DND-41 (cell line): ENCODE measurements around the gene TSC22D4.
"Not testable (repeated sequence)": the region's sequence is repeated elsewhere in the genome, so short reads cannot be mapped to it uniquely, and the experiment has no call there.

Experiments used
- ATAC-seq: fragments of 200-7000 bp; cut with Tn5 transposase; 3 replicates; pipeline ENCODE4 v1.9.1; 2021; ENCODE audit warnings: low read depth; ENCODE audit not compliant: insufficient read depth
- DNase-seq: peaks from one replicate; pipeline ENCODE4 v3.0.0-alpha.2; 2020
- H2AFZ ChIP-seq: 2 replicates; pipeline ENCODE4 v1.6.0; 2012; ENCODE audit warnings: low read depth, low read length
- H3K27ac ChIP-seq: 2 replicates; pipeline ENCODE4 v1.5.1; 2012; ENCODE audit warnings: low read length, inconsistent platforms
- H3K27me3 ChIP-seq: fragments of 200-600 bp; sonication (generic); 2 replicates; pipeline ENCODE4 v1.6.0; 2012; ENCODE audit warnings: low read length, mild to moderate bottlenecking, inconsistent platforms; ENCODE audit not compliant: insufficient read depth, poor library complexity
- H3K36me3 ChIP-seq: 2 replicates; pipeline ENCODE4 v1.5.1; 2012; ENCODE audit warnings: low read length, inconsistent platforms; ENCODE audit not compliant: insufficient read depth
- H3K4me1 ChIP-seq: 2 replicates; pipeline ENCODE4 v1.5.1; 2012; ENCODE audit warnings: mild to moderate bottlenecking, low read length; ENCODE audit not compliant: insufficient read depth
- H3K4me2 ChIP-seq: 2 replicates; pipeline ENCODE4 v1.6.0; 2012; ENCODE audit warnings: mild to moderate bottlenecking, moderate library complexity, low read length, inconsistent platforms; ENCODE audit not compliant: insufficient read depth
- H3K4me3 ChIP-seq, 2 experiments: fragments of 200-600 bp in 1 of 2; shearing (Covaris generic) in 1 of 2; 2 replicates each; pipeline ENCODE4 v1.5.1; 2012 to 2016; ENCODE audit warnings: inconsistent platforms in 2 of 2, low read length in 2 of 2, mild to moderate bottlenecking in 2 of 2, low read depth in 1 of 2, moderate library complexity in 1 of 2
- H3K79me2 ChIP-seq: 2 replicates; pipeline ENCODE4 v1.6.0; 2012; ENCODE audit warnings: low read length, inconsistent platforms; ENCODE audit not compliant: insufficient read depth
- H3K9ac ChIP-seq: 2 replicates; pipeline ENCODE4 v1.6.0; 2012; ENCODE audit warnings: low read depth, mild to moderate bottlenecking, inconsistent platforms, low read length, moderate library complexity
- H3K9me3 ChIP-seq: 2 replicates; pipeline ENCODE4 v1.5.1; 2012; ENCODE audit warnings: low read length, moderate library complexity, mild to moderate bottlenecking, inconsistent platforms; ENCODE audit not compliant: insufficient read depth, severe bottlenecking
- H4K20me1 ChIP-seq: 2 replicates; pipeline ENCODE4 v1.6.0; 2012; ENCODE audit warnings: low read length; ENCODE audit not compliant: insufficient read depth
- EZH2 ChIP-seq: IDR thresholded peaks from 3 replicates; pipeline ENCODE4 v1.6.1; 2012; ENCODE audit warnings: borderline replicate concordance, low read depth, mild to moderate bottlenecking, moderate library complexity, low read length, inconsistent platforms; ENCODE audit not compliant: severe bottlenecking
- TF ChIP-seq, protein P1 (sequence below): IDR thresholded peaks from 2 replicates; pipeline ENCODE4 v1.5.1; 2012; ENCODE audit warnings: borderline replicate concordance, low read length, moderate library complexity, mild to moderate bottlenecking; ENCODE audit not compliant: poor library complexity, severe bottlenecking; ENCODE audit errors: extremely low read depth

The TSC22D4 gene

DNA sequence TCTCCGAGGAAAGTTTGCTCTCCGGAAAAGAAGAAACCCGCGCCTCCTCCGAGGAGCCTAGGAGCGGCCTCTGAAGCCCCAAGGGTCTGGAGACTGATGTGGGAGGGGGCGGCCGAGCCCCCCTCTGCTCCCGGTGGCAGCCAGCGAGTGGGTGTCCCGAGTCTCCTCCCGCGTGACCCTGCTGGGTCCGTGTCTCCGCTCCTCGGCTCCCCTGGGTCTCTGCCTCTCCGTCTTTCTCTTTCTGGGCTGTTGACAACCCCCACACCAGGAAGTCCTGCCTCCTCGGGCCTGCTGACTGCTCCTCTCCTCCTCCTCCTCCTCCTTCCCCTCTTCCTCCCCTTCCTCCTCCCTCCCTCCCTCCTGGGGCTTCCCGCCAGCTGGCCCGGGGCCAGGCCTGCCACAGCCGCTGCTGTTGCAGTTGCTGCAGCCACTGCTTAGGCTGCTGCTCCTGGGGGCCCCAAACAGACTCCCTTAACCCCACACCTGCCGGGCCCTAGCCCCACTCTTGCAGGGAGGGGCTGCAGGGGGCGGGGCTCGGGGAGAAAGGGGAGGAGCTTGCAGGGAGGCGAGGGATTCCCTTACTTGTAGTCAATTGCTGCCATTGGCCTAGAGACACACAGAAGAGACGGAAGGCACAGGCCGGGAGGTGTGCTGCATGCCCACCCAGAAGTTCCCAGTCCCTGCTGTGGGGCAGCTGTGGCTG, at the start of gene TSC22D4:
Gene TSC22D4 (minus strand): TSS at position 257 of the 703 bp plus-strand sequence. CDS start 1,176 bp downstream, outside the sequence.
- ATAC-seq = peak; percentile 81
- Histone ChIP-seq H4K20me1 (peaks cover 27% of the 10 kb centered on the region), H2AFZ (peak within 1 kb of the TSS; percentile 74), H3K27ac (peak within 1 kb of the TSS; percentile 90), H3K36me3 (peaks cover 35% of the 10 kb centered on the region), H3K4me2 (peak within 1 kb of the TSS; percentile 84), H3K4me1 (peaks cover 47% of the 10 kb centered on the region), H3K9me3 (no peaks in the 10 kb centered on the region), H3K79me2 (peaks cover 45% of the 10 kb centered on the region), H3K4me3 (peak within 1 kb of the TSS; percentile 88 to 89), H3K9ac (peak within 1 kb of the TSS; percentile 93), H3K27me3 (peaks cover 4% of the 10 kb centered on the region)
- TF ChIP-seq, protein P1, sequence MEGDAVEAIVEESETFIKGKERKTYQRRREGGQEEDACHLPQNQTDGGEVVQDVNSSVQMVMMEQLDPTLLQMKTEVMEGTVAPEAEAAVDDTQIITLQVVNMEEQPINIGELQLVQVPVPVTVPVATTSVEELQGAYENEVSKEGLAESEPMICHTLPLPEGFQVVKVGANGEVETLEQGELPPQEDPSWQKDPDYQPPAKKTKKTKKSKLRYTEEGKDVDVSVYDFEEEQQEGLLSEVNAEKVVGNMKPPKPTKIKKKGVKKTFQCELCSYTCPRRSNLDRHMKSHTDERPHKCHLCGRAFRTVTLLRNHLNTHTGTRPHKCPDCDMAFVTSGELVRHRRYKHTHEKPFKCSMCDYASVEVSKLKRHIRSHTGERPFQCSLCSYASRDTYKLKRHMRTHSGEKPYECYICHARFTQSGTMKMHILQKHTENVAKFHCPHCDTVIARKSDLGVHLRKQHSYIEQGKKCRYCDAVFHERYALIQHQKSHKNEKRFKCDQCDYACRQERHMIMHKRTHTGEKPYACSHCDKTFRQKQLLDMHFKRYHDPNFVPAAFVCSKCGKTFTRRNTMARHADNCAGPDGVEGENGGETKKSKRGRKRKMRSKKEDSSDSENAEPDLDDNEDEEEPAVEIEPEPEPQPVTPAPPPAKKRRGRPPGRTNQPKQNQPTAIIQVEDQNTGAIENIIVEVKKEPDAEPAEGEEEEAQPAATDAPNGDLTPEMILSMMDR = no peak
- TF ChIP-seq EZH2 = no peak
- DNase-seq = peak; percentile 99

DNA sequence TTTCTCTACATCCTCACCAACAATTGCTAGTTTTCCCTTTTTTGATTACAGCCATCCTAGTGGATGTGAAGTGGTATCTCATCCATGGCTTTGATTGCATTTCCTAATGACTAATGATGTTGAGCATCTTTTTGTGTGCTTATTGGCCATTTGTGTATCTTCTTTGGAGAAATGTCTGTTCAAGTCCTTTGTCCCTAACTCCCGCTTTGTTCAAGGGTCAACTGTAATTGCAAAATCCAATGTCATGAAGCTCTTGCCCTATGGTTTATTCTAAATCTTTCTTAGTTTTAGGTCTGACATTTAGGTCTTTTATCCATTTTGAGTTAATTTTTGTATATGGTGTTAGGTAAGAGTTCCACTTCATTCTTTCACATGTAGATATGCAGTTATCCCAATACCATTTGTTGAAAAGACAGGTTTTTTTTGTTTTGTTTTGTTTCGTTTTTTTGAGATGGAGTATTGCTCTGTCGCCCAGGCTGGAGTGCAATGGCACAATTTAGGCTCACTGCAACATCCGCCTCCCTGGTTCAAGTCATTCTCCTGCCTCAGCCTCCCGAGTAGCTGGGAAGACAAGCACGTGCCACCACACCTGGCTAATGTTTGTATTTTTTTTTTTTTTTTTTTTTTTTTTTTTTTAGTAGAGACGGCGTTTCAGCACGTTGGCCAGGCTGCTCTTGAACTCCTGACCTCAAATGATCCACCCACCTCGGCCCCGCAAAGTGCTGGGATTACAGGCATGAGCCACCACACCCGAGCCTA, 49.3 kb upstream of the TSC22D4 start:
- not testable (repeated sequence) for H3K9me3 ChIP-seq, H4K20me1 ChIP-seq, H3K79me2 ChIP-seq, H3K9ac ChIP-seq, H3K4me1 ChIP-seq, H3K36me3 ChIP-seq, H2AFZ ChIP-seq, H3K27ac ChIP-seq, DNase-seq, H3K4me2 ChIP-seq, H3K4me3 ChIP-seq, H3K27me3 ChIP-seq, ATAC-seq

DNA sequence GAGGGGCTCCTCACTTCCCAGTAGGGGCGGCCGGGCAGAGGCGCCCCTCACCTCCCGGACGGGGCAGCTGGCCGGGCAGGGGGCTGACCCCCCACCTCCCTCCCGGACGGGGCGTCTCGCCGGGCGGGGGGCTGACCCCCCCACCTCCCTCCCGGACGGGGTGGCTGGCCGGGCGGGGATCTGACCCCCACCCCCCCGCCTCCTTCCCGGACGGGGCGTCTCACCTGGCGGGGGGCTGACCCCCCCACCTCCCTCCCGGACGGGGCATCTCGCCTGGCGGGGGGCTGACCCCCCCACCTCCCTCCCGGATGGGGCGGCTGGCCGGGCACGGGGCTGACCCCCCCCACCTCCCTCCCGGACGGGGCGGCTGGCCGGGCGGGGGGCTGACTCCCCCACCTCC, 44.2 kb upstream of the TSC22D4 start:
- not testable (repeated sequence) for DNase-seq, H3K9ac ChIP-seq, H3K9me3 ChIP-seq, H3K36me3 ChIP-seq, H3K4me1 ChIP-seq, H4K20me1 ChIP-seq, H3K79me2 ChIP-seq, H3K4me2 ChIP-seq, H3K27ac ChIP-seq, H3K27me3 ChIP-seq, ATAC-seq, H3K4me3 ChIP-seq, H2AFZ ChIP-seq

DNA sequence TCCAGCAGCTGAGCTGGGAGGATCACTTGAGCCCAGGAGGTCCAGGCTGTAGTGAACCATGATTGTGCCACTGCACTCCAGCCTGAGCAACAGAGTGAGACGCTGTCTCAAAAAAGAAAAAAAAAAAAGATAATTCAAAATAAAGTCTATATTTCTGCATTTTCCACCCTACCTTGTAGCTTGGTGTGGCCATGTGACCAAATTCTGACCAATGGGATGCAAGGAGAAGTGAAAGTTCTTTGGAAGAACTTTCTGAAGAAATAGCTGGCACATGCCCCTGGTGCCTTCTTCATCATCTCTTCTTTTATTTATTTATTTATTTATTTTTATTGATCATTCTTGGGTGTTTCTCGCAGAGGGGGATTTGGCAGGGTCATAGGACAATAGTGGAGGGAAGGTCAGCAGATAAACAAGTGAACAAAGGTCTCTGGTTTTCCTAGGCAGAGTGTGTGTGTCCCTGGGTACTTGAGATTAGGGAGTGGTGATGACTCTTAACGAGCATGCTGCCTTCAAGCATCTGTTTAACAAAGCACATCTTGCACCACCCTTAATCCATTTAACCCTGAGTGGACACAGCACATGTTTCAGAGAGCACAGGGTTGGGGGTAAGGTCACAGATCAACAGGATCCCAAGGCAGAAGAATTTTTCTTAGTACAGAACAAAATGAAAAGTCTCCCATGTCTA, 43.0 kb upstream of the TSC22D4 start:
- H3K4me3 ChIP-seq, H3K27ac ChIP-seq: not testable (repeated sequence)

More for the DNA sequence above, 43.0 kb upstream of the TSC22D4 start:
- H3K27me3 ChIP-seq, H3K4me2 ChIP-seq, H3K36me3 ChIP-seq, H3K79me2 ChIP-seq, ATAC-seq, H4K20me1 ChIP-seq, H3K9ac ChIP-seq, H3K4me1 ChIP-seq, DNase-seq, H2AFZ ChIP-seq, H3K9me3 ChIP-seq: not testable (repeated sequence)
